Retinal pigment epithelial cell (primary cell): ENCODE results near the gene FAM174B.

Source experiments
- DNase-seq: peaks from one replicate; pipeline ENCODE4 v3.0.0-alpha.2; 2010; ENCODE audit warnings: low read depth
- H3K4me3 ChIP-seq: 2 replicates; pipeline ENCODE4 v1.5.1; 2011; ENCODE audit warnings: mild to moderate bottlenecking, low read length, control low read depth, moderate library complexity
- TF ChIP-seq, protein P1 (sequence below): conservative IDR thresholded peaks from 2 replicates; pipeline ENCODE4 v1.5.1; 2011; ENCODE audit warnings: low read depth, low read length, control low read depth, inconsistent platforms

FAM174B gene

GRCh38 chr15:92614301-92614700 is 41.3 kb downstream of the FAM174B start:
- DNase-seq = no peak

DNA sequence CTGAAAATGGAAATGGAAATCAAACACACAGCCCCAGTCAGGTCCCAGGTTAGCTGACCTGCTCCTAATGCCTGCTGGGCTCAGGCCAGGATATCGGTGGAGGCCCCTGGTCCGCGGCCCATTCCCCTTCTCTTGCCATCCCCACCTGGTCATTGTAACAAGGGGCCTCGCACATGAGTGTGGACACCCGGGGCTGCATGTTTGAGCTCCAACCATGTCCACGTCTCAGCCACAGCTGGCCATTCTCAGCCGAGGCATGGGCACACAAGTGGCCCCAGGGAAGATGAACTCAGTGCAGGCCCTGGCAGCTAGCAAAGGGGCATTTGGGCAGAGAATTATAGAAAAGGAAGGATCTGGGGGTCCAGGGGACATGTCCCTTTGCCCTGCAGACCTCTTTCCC is 41.7 kb downstream of the FAM174B start:
- TF ChIP-seq, protein P1, sequence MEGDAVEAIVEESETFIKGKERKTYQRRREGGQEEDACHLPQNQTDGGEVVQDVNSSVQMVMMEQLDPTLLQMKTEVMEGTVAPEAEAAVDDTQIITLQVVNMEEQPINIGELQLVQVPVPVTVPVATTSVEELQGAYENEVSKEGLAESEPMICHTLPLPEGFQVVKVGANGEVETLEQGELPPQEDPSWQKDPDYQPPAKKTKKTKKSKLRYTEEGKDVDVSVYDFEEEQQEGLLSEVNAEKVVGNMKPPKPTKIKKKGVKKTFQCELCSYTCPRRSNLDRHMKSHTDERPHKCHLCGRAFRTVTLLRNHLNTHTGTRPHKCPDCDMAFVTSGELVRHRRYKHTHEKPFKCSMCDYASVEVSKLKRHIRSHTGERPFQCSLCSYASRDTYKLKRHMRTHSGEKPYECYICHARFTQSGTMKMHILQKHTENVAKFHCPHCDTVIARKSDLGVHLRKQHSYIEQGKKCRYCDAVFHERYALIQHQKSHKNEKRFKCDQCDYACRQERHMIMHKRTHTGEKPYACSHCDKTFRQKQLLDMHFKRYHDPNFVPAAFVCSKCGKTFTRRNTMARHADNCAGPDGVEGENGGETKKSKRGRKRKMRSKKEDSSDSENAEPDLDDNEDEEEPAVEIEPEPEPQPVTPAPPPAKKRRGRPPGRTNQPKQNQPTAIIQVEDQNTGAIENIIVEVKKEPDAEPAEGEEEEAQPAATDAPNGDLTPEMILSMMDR = no peak
- no peak for DNase-seq
- H3K4me3 ChIP-seq = no peak overlapping the region

More at GRCh38 chr15:92614301-92614700, 41.3 kb downstream of the FAM174B start:
- TF ChIP-seq, protein P1 = no peak
- no peak overlapping the region for H3K4me3 ChIP-seq

DNA sequence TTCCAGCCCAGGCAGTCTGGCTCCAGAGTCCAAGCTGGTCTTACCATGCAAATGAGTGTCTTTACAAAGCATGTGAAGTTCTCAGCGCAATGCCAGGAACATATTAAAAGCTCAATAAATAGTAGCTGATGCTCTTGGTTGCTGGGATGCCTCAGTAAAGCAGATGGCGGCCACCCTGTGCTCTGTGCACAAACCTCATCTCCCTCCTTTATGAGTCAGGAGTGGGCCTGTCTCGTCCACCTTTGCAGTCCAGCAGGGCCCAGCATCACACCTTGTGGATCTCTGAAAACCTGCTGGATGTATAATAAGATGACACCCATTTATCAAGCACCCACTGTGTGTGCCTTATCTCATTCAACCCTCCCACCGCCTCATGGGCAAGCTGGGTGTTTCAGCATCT is 42.7 kb downstream of the FAM174B start:
- no peak for DNase-seq
- TF ChIP-seq, protein P1 = no peak
- no peak overlapping the region for H3K4me3 ChIP-seq

- DNase-seq = no peak
- H3K4me3 ChIP-seq = no peak overlapping the region
- TF ChIP-seq, protein P1 = peak; percentile 8
Measured at GRCh38 chr15:92611995-92612745, 43.4 kb downstream of the FAM174B start.

DNA sequence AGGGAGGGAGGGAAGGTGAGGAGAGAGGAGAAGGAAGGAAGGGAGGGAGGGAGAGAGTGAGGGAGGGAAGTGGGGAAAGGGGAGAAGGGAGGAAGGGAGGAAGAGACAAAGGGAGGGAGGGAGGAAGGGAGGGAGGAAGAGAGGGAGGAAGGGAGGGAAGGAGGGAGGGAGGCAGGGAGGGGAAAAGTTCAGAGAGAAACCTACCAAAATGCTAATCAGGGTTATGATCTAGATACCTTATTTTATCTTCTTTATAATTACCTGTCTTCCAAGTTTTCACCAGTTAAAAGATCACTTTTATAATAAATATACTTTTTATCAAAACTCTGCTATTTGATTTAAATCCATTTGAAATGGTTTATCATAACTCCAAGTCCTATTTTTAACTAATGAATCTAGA is 44.4 kb downstream of the FAM174B start:
- no peak for DNase-seq
- H3K4me3 ChIP-seq = no peak overlapping the region
- TF ChIP-seq, protein P1 = no peak

DNA sequence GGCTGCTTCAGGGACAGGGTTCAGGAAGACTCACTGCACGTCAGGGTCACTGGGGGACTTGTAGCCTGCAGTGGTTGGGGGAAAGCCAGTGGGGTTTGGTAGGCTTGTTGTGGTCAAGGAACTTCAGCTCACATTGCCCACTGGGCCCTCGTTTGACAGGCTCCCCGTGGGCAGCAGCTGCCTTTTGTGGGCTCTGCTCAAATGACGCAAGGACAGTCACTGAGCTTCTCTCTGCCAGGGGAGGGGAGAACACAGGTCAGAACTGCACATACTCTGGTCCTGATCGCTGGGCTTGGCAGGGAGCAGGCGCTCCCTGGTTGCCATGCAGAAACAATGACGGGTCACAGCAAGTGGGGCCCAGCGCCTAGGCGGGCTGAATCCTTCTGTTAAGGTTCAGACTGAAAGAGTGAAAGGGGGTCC is 45.5 kb downstream of the FAM174B start:
- no peak for DNase-seq
- TF ChIP-seq, protein P1 = no peak
- H3K4me3 ChIP-seq = no peak overlapping the region
